ENCODE measurements around the gene CDK1. TPM values are rescaled to one million over a fixed set of nuclear protein-coding genes. Genes with fewer than 3 reads are reported as not detected.

CDK1 gene
- total RNA-seq, 1 donor from 2014 or later: 6.6 TPM

DNA sequence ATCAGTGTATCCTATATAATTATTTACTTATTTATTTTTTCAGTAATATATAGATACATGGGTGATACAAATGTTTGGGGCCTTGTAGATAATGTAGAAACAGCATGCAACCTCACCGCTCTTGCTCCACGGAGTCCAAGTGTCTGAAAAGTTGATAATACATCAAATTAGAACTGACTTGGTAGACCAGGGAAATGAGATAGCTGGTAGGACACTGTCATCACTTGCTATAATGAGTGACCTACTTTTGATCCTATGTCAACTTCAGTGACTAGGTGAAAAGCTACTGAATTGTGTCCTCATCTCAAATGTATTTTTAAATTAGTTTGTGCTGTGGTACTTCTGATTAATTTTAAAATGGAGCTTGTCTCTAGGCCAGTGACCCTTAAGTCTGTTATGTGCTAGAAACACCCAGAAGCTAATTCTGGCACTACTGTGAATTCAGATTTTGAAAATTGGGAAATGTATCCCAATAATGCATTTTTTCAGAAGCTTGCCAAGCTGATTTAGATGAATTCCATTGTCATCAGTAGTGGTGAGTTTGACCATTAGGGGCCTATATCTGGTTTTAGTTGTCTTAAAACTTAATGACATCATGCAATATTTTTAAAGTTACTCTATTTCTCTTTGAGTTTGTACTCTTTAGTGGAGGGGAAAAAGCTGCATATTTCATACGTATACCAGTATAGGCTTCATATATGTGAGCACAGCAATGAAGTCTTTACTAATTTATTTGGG lies 17.4 kb downstream of the CDK1 start:
- Histone ChIP-seq H3K27me3 (ENCODE audit: insufficient read depth, low read length) (no peaks in the 10 kb centered on the region), H3K9me3 (ENCODE audit: insufficient read depth, low read depth, low read length) (no peaks in the 10 kb centered on the region), H3K4me2 (ENCODE audit: low read length) (no peak overlapping the region), H4K20me1 (ENCODE audit: insufficient read depth, low read length) (no peaks in the 10 kb centered on the region), H3K36me3 (ENCODE audit: insufficient read depth, low read length) (peaks cover 23% of the 10 kb centered on the region), H2AFZ (ENCODE audit: low read depth, low read length) (no peak overlapping the region), H3K4me3 (ENCODE audit: insufficient read depth, low read depth, low read length) (no peak overlapping the region), H3K4me1 (ENCODE audit: insufficient read depth, low read length) (no peaks in the 10 kb centered on the region), H3K79me2 (ENCODE audit: insufficient read depth, low read length) (peaks cover 27% of the 10 kb centered on the region), H3K27ac (ENCODE audit: low read depth, low read length) (no peak overlapping the region), H3K9ac (ENCODE audit: low read length) (no peak overlapping the region)
- Mint-ChIP-seq H3K9me3 (ENCODE audit: unreplicated experiment) (no peaks in the 10 kb centered on the region), H3K36me3 (ENCODE audit: low read depth, unreplicated experiment) (no peaks in the 10 kb centered on the region), H3K4me1 (ENCODE audit: low read depth, unreplicated experiment) (no peaks in the 10 kb centered on the region), H3K27ac (ENCODE audit: unreplicated experiment) (no peak overlapping the region), H3K27me3 (ENCODE audit: low read depth, unreplicated experiment) (no peaks in the 10 kb centered on the region), H3K4me3 (ENCODE audit: unreplicated experiment) (no peak overlapping the region)
- TF ChIP-seq EZH2 (IDR thresholded peaks at IDR 0.05; ENCODE audit: insufficient read depth, low read length): no peak
- TF ChIP-seq, protein P1, sequence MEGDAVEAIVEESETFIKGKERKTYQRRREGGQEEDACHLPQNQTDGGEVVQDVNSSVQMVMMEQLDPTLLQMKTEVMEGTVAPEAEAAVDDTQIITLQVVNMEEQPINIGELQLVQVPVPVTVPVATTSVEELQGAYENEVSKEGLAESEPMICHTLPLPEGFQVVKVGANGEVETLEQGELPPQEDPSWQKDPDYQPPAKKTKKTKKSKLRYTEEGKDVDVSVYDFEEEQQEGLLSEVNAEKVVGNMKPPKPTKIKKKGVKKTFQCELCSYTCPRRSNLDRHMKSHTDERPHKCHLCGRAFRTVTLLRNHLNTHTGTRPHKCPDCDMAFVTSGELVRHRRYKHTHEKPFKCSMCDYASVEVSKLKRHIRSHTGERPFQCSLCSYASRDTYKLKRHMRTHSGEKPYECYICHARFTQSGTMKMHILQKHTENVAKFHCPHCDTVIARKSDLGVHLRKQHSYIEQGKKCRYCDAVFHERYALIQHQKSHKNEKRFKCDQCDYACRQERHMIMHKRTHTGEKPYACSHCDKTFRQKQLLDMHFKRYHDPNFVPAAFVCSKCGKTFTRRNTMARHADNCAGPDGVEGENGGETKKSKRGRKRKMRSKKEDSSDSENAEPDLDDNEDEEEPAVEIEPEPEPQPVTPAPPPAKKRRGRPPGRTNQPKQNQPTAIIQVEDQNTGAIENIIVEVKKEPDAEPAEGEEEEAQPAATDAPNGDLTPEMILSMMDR (IDR thresholded peaks at IDR 0.05; ENCODE audit: insufficient read depth, low read depth, low read length): no peak
- no peak for DNase-seq (ENCODE audit: low read depth)
- FAIRE-seq: no peak

DNA sequence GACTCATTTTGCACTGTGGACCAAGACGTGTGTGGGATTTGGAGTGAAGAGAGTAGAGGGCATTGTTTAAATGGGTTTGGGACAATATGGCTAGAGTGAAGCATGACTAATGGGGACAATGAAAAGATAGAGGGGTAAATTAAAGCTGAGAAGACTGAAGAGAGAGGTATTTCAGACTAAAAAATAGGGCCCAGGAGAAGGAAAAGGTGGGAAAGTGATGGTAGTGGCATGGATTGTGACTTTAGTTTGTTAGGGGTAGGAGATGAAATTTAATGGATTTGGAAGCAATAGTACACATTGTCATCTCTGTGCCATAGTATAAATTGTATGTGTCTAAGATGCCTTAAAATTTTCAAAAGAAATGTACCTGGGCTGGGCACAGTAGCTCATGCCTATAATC lies 18.2 kb downstream of the CDK1 start:
- DNase-seq (ENCODE audit: low read depth): no peak
- H3K27me3 Mint-ChIP-seq (ENCODE audit: low read depth, unreplicated experiment): no peaks in the 10 kb centered on the region
- FAIRE-seq: no peak
- no peak overlapping the region for H3K4me2 ChIP-seq (ENCODE audit: low read length)
- no peaks in the 10 kb centered on the region for H3K9me3 Mint-ChIP-seq (ENCODE audit: unreplicated experiment)
- H2AFZ ChIP-seq (ENCODE audit: low read depth, low read length): no peak overlapping the region
- peaks cover 23% of the 10 kb centered on the region for H3K36me3 ChIP-seq (ENCODE audit: insufficient read depth, low read length)
- TF ChIP-seq, protein P1 (IDR thresholded peaks at IDR 0.05; ENCODE audit: insufficient read depth, low read depth, low read length): no peak
- no peak for TF ChIP-seq EZH2 (IDR thresholded peaks at IDR 0.05; ENCODE audit: insufficient read depth, low read length)
- H3K27ac ChIP-seq (ENCODE audit: low read depth, low read length): no peak overlapping the region
- H3K27ac Mint-ChIP-seq (ENCODE audit: unreplicated experiment): no peak overlapping the region
- H3K79me2 ChIP-seq (ENCODE audit: insufficient read depth, low read length): peaks cover 18% of the 10 kb centered on the region
- no peaks in the 10 kb centered on the region for H3K4me1 ChIP-seq (ENCODE audit: insufficient read depth, low read length)
- no peaks in the 10 kb centered on the region for H4K20me1 ChIP-seq (ENCODE audit: insufficient read depth, low read length)
- no peaks in the 10 kb centered on the region for H3K9me3 ChIP-seq (ENCODE audit: insufficient read depth, low read depth, low read length)
- no peaks in the 10 kb centered on the region for H3K4me1 Mint-ChIP-seq (ENCODE audit: low read depth, unreplicated experiment)
- no peak overlapping the region for H3K4me3 Mint-ChIP-seq (ENCODE audit: unreplicated experiment)
- no peak overlapping the region for H3K9ac ChIP-seq (ENCODE audit: low read length)
- H3K4me3 ChIP-seq (ENCODE audit: insufficient read depth, low read depth, low read length): no peak overlapping the region
- H3K27me3 ChIP-seq (ENCODE audit: insufficient read depth, low read length): no peaks in the 10 kb centered on the region
- no peaks in the 10 kb centered on the region for H3K36me3 Mint-ChIP-seq (ENCODE audit: low read depth, unreplicated experiment)

DNA sequence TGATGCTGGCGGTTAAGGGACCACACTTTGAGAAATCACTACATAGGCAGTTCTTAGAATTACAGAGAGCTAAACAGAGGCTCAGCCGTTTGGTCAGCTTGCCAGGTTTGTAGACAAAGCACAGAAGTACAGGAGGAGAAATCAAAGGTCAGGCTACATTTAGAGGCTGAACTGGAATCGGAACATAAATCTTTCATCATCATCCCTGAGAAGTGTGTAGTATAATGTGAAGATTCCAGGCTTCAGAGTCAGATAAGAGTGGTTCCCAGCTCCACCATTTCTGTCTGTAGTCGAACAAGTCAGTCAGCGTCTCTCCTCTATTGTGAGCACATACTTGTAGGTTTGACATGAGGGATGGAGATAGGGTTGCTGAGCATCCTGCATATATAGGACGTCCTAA lies 18.9 kb downstream of the CDK1 start:
- H3K9ac ChIP-seq (ENCODE audit: low read length): no peak overlapping the region
- H3K79me2 ChIP-seq (ENCODE audit: insufficient read depth, low read length): peaks cover 11% of the 10 kb centered on the region
- H3K4me3 Mint-ChIP-seq (ENCODE audit: unreplicated experiment): no peak overlapping the region
- H3K4me3 ChIP-seq (ENCODE audit: insufficient read depth, low read depth, low read length): no peak overlapping the region
- H3K27me3 Mint-ChIP-seq (ENCODE audit: low read depth, unreplicated experiment): no peaks in the 10 kb centered on the region
- no peak overlapping the region for H3K27ac Mint-ChIP-seq (ENCODE audit: unreplicated experiment)
- no peaks in the 10 kb centered on the region for H3K27me3 ChIP-seq (ENCODE audit: insufficient read depth, low read length)
- no peaks in the 10 kb centered on the region for H3K9me3 Mint-ChIP-seq (ENCODE audit: unreplicated experiment)
- no peaks in the 10 kb centered on the region for H3K4me1 Mint-ChIP-seq (ENCODE audit: low read depth, unreplicated experiment)
- H2AFZ ChIP-seq (ENCODE audit: low read depth, low read length): no peak overlapping the region
- H4K20me1 ChIP-seq (ENCODE audit: insufficient read depth, low read length): no peaks in the 10 kb centered on the region
- no peak overlapping the region for H3K4me2 ChIP-seq (ENCODE audit: low read length)
- no peaks in the 10 kb centered on the region for H3K4me1 ChIP-seq (ENCODE audit: insufficient read depth, low read length)
- TF ChIP-seq, protein P1 (IDR thresholded peaks at IDR 0.05; ENCODE audit: insufficient read depth, low read depth, low read length): no peak
- TF ChIP-seq EZH2 (IDR thresholded peaks at IDR 0.05; ENCODE audit: insufficient read depth, low read length): no peak
- no peak for DNase-seq (ENCODE audit: low read depth)
- no peaks in the 10 kb centered on the region for H3K36me3 Mint-ChIP-seq (ENCODE audit: low read depth, unreplicated experiment)
- H3K27ac ChIP-seq (ENCODE audit: low read depth, low read length): no peak overlapping the region
- peaks cover 21% of the 10 kb centered on the region for H3K36me3 ChIP-seq (ENCODE audit: insufficient read depth, low read length)
- no peak for FAIRE-seq
- H3K9me3 ChIP-seq (ENCODE audit: insufficient read depth, low read depth, low read length): no peaks in the 10 kb centered on the region

All from astrocyte (in vitro differentiated cells and primary cell).